Hepatocyte (in vitro differentiated cells): ENCODE data around the gene MSANTD1. TPM values are rescaled to one million over a fixed set of nuclear protein-coding genes. Genes with fewer than 3 reads are reported as not detected.

Experiments used
- DNase-seq: peaks from one replicate; pipeline ENCODE4 v3.0.0-alpha.2; 2016; ENCODE audit warnings: low spot score
- H2AFZ ChIP-seq: fragments of 200-600 bp; sonication (generic); 2 replicates; pipeline ENCODE4 v1.6.0; 2016; ENCODE audit warnings: antibody characterized with exemption, mild to moderate bottlenecking
- H3K27ac ChIP-seq: fragments of 200-600 bp; sonication (generic); 2 replicates; pipeline ENCODE4 v1.5.1; 2016; ENCODE audit warnings: mild to moderate bottlenecking
- H3K27me3 ChIP-seq: fragments of 200-600 bp; sonication (generic); 2 replicates; pipeline ENCODE4 v1.6.1; 2016
- H3K36me3 ChIP-seq: fragments of 200-600 bp; sonication (generic); replicated peaks from 2 replicates; pipeline ENCODE4 v1.5.1; 2016; ENCODE audit warnings: low read depth; ENCODE audit not compliant: insufficient read depth
- H3K4me1 ChIP-seq: fragments of 200-600 bp; sonication (generic); 2 replicates; pipeline ENCODE4 v1.5.1; 2016; ENCODE audit warnings: mild to moderate bottlenecking, moderate library complexity; ENCODE audit not compliant: insufficient read depth
- H3K4me2 ChIP-seq: fragments of 200-600 bp; sonication (generic); 2 replicates; pipeline ENCODE4 v1.6.0; 2016
- H3K4me3 ChIP-seq: fragments of 200-600 bp; sonication (generic); 2 replicates; pipeline ENCODE4 v1.5.1; 2016; ENCODE audit warnings: mild to moderate bottlenecking
- H3K79me2 ChIP-seq: fragments of 200-600 bp; sonication (generic); 2 replicates; pipeline ENCODE4 v1.6.0; 2017; ENCODE audit warnings: mild to moderate bottlenecking
- H3K9me2 ChIP-seq: fragments of 200-600 bp; sonication (generic); replicated peaks from 2 replicates; pipeline ENCODE4 v1.6.0; 2017; ENCODE audit warnings: mild to moderate bottlenecking; ENCODE audit not compliant: insufficient read depth
- H3K9me3 ChIP-seq: fragments of 200-600 bp; sonication (generic); 2 replicates; pipeline ENCODE4 v1.5.1; 2016; ENCODE audit warnings: low read depth, mild to moderate bottlenecking
- H4K20me1 ChIP-seq: fragments of 200-600 bp; sonication (generic); 2 replicates; pipeline ENCODE4 v1.6.0; 2016; ENCODE audit warnings: mild to moderate bottlenecking; ENCODE audit not compliant: insufficient read depth, poor library complexity, severe bottlenecking
- EZH2 ChIP-seq: fragments of 200-600 bp; sonication (generic); IDR thresholded peaks from 2 replicates; pipeline ENCODE4 v1.6.1; 2016; ENCODE audit warnings: antibody characterized with exemption, mild to moderate bottlenecking, borderline replicate concordance
- EZH2phosphoT487 ChIP-seq: fragments of 200-600 bp; sonication (generic); IDR thresholded peaks from one replicate; pipeline ENCODE4 v1.6.1; 2018; ENCODE audit warnings: antibody characterized with exemption, mild to moderate bottlenecking, low read depth, moderate library complexity; ENCODE audit not compliant: unreplicated experiment, severe bottlenecking
- WGBS: methylation state at CpG from one replicate; pipeline ENCODE4 v1.1.6; 2016; ENCODE audit warnings: low lambda C conversion rate; ENCODE audit errors: missing lambda C conversion rate; 5-methylcytosine and 5-hydroxymethylcytosine counted together
- polyA plus RNA-seq: library from polyadenylated mRNA; unstranded; fragments of >200 nt; fragmentation: Nextera tagmentation; extraction: Ambion mirVana; gene quantifications from 2 replicates; pipeline ENCODE4 v1.2.1, GENCODE V29; 2016
- total RNA-seq: library from RNA; depleted of rRNA; stranded (reverse); fragments of >200 nt; gene quantifications from 2 replicates; pipeline ENCODE4 v1.2.3, GENCODE V29; 2014
- TF ChIP-seq, protein P1 (sequence below): fragments of 200-600 bp; sonication (generic); IDR thresholded peaks from 2 replicates; pipeline ENCODE4 v1.5.1; 2016; ENCODE audit warnings: antibody characterized with exemption, mild to moderate bottlenecking; ENCODE audit not compliant: poor library complexity

The MSANTD1 gene
- total and polyA plus RNA-seq, 2 experiments from 2014 or later, result 0.51 to 0.57 TPM

DNA sequence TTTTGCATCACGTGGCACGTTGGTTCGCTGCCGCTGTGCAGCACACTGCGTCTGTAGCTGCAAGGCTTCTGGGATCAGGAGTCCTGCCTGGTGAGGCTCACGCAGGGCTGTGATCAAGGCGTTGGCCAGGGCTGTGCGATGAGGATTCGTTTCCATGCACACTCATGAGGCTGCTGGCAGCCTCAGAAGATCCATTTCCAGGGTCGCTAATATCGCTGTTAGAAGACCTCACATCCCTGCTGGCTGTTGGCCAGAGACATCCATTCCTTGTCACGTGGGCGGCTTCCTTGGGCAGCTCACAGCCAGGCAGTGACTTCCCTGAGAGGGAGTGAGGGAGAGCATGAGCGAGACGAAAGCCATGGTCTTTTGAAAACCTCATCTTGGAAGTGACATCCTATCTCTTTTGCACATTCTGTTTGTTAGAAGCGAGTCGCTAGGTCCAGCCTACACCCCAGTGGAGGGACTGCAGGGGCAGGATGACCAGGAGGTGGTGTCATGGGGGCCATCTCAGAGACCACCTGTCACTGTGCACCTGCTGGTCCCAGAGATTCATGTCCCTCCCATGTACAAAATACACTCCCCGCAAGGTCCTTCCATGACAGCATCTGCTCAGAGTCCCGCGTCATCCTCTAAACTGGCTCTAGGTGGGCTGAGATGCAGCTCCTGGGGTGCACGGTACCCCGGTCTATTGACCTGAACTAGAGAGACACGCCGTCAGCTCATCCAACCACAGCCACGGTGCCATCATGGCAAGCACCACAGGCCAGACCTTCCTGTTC lies 56.1 kb downstream of the MSANTD1 start:
- Histone ChIP-seq H2AFZ (no peak overlapping the region), H3K27me3 (no peaks in the 10 kb centered on the region), H3K4me1 (peaks cover 7% of the 10 kb centered on the region), H3K9me3 (no peaks in the 10 kb centered on the region), H3K4me2 (no peak overlapping the region), H3K4me3 (no peak overlapping the region), H3K36me3 (no peaks in the 10 kb centered on the region), H3K79me2 (peaks cover 87% of the 10 kb centered on the region), H3K27ac (no peak overlapping the region), H4K20me1 (peaks cover 78% of the 10 kb centered on the region), H3K9me2 (no peaks in the 10 kb centered on the region)
- 79% methylated on average over 25 of the region's 25 CpGs for WGBS
- TF ChIP-seq, protein P1, sequence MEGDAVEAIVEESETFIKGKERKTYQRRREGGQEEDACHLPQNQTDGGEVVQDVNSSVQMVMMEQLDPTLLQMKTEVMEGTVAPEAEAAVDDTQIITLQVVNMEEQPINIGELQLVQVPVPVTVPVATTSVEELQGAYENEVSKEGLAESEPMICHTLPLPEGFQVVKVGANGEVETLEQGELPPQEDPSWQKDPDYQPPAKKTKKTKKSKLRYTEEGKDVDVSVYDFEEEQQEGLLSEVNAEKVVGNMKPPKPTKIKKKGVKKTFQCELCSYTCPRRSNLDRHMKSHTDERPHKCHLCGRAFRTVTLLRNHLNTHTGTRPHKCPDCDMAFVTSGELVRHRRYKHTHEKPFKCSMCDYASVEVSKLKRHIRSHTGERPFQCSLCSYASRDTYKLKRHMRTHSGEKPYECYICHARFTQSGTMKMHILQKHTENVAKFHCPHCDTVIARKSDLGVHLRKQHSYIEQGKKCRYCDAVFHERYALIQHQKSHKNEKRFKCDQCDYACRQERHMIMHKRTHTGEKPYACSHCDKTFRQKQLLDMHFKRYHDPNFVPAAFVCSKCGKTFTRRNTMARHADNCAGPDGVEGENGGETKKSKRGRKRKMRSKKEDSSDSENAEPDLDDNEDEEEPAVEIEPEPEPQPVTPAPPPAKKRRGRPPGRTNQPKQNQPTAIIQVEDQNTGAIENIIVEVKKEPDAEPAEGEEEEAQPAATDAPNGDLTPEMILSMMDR, result no peak
- TF ChIP-seq EZH2phosphoT487, result no peak
- no peak for TF ChIP-seq EZH2
- peak; percentile 40 for DNase-seq

DNA sequence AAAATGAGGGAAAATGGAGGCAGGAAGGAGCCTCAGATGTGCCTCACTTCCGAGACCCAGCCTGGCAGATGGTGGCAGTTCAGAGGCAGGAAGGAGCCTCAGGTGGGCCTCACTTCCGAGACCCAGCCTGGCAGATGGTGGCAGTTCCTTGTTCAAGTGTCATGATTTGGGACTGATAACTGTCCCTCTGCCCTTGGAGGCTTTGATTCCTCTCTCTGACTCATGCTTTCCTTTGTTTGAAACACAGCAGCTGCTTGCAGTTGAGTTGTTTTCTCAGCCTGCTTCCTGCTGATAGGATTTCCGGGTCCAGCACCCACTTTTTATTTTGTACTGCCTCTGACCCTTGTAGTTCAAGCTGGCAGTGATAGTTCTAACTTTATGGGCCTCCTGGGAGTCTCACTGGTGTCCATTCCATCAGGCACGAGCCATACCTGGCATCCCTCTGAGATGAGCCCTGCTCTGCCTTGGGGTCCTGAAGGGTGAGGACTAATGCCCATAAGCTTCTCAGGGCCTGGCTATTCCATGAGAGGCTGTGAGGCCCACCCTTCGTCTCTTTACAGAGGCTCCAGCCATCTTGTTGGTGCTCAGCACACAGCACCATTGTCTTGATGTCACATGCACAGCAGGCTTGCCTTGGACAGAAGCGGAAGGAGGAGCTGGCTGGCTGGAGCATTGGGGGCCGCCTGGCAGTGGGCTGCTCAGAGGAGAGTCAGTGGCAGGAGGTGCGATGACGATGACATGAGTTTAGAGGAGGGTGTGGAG lies 56.8 kb downstream of the MSANTD1 start:
- 86% methylated on average over 9 of the region's 9 CpGs for WGBS
- no peak overlapping the region for H3K4me2 ChIP-seq
- DNase-seq, result no peak
- H3K79me2 ChIP-seq, result peaks cover 81% of the 10 kb centered on the region
- TF ChIP-seq EZH2 (no peak), EZH2phosphoT487 (no peak)
- TF ChIP-seq, protein P1, result no peak
- peaks cover 77% of the 10 kb centered on the region for H4K20me1 ChIP-seq
- H3K4me1 ChIP-seq, result peaks cover 5% of the 10 kb centered on the region
- no peak overlapping the region for H3K4me3 ChIP-seq
- no peaks in the 10 kb centered on the region for H3K9me3 ChIP-seq
- no peaks in the 10 kb centered on the region for H3K36me3 ChIP-seq
- no peaks in the 10 kb centered on the region for H3K9me2 ChIP-seq
- H3K27ac ChIP-seq, result no peak overlapping the region
- H2AFZ ChIP-seq, result no peak overlapping the region
- no peaks in the 10 kb centered on the region for H3K27me3 ChIP-seq

Other genes with a start within 250 kb of the MSANTD1 start
- not detected in 2 replicates for gene HTT-AS, start 174.6 kb upstream of the MSANTD1 start, total RNA-seq
- gene HTT-AS, start 174.6 kb upstream of the MSANTD1 start, polyA plus RNA-seq, result not detected in 2 replicates
- gene HTT, start 174.5 kb upstream of the MSANTD1 start, total RNA-seq, result 30.6 and 33.9 TPM in 2 replicates
- gene HTT, start 174.5 kb upstream of the MSANTD1 start, polyA plus RNA-seq, result 9.5 and 12.4 TPM in 2 replicates
- 22.5 and 33.6 TPM in 2 replicates for gene RGS12, start 43.9 kb downstream of the MSANTD1 start, total RNA-seq
- gene RGS12, start 43.9 kb downstream of the MSANTD1 start, polyA plus RNA-seq, result 19.6 and 31.9 TPM in 2 replicates
- gene HGFAC, start 192.8 kb downstream of the MSANTD1 start, total RNA-seq, result 0.32 and 0.87 TPM in 2 replicates
- gene HGFAC, start 192.8 kb downstream of the MSANTD1 start, polyA plus RNA-seq, result 1.7 and 1.8 TPM in 2 replicates
- 0.23 TPM in 1 of 2 replicates, not detected in the other for gene DOK7, start 214.1 kb downstream of the MSANTD1 start, total RNA-seq
- 1.1 and 1.8 TPM in 2 replicates for gene DOK7, start 214.1 kb downstream of the MSANTD1 start, polyA plus RNA-seq